HepG2 (cell line): ENCODE data around the gene CEP19. TPM values are rescaled to one million over a fixed set of nuclear protein-coding genes. Genes with fewer than 3 reads are reported as not detected.

Experiments used
- CHD4 ChIP-seq: fragments of 200-600 bp; sonication (generic); IDR thresholded peaks from 2 replicates; pipeline ENCODE4 v1.7.0; 2017; ENCODE audit warnings: mild to moderate bottlenecking, low read length, borderline replicate concordance
- DMAP1 ChIP-seq: IDR thresholded peaks from 2 replicates; pipeline ENCODE4 v1.6.1; 2016
- ELF3 ChIP-seq: IDR thresholded peaks from 2 replicates; pipeline ENCODE4 v1.6.1; 2016; ENCODE audit warnings: missing genetic modification reagents, missing compliant biosample characterization
- HNRNPK ChIP-seq: fragments of 200-400 bp; formaldehyde crosslinking; IDR thresholded peaks from 2 replicates; pipeline ENCODE4 v1.6.1; 2018; ENCODE audit warnings: low read length, low read depth, moderate library complexity, mild to moderate bottlenecking; ENCODE audit not compliant: poor library complexity, severe bottlenecking
- KDM5A ChIP-seq: fragments of 200-600 bp; sonication (generic); IDR thresholded peaks from 2 replicates; pipeline ENCODE4 v1.7.0; 2018; ENCODE audit warnings: antibody characterized with exemption, mild to moderate bottlenecking, low read length, borderline replicate concordance
- MED1 ChIP-seq: sonication (generic); formaldehyde crosslinking; IDR thresholded peaks from 2 replicates; pipeline ENCODE4 v1.4.0; 2020; ENCODE audit warnings: missing genetic modification reagents
- MEIS2 ChIP-seq: sonication (generic); formaldehyde crosslinking; IDR thresholded peaks from 2 replicates; pipeline ENCODE4 v1.9.0; 2021; ENCODE audit warnings: mild to moderate bottlenecking, missing genetic modification reagents
- RAD21 ChIP-seq: fragments of 450-650 bp; formaldehyde crosslinking; IDR thresholded peaks from 2 replicates; pipeline ENCODE4 v1.5.0; 2020; ENCODE audit warnings: mild to moderate bottlenecking
- SALL1 ChIP-seq: sonication (generic); formaldehyde crosslinking; IDR thresholded peaks from 2 replicates; pipeline ENCODE4 v1.8.0; 2022; ENCODE audit warnings: mild to moderate bottlenecking, missing genetic modification reagents
- SMAD9 ChIP-seq: sonication (generic); formaldehyde crosslinking; IDR thresholded peaks from 2 replicates; pipeline ENCODE4 v1.5.1; 2020; ENCODE audit warnings: mild to moderate bottlenecking, missing genetic modification reagents
- ZNF124 ChIP-seq: sonication (generic); formaldehyde crosslinking; IDR thresholded peaks from 2 replicates; pipeline ENCODE4 v1.4.0; 2020; ENCODE audit warnings: missing genetic modification reagents
- ZNF546 ChIP-seq: sonication (generic); formaldehyde crosslinking; conservative IDR thresholded peaks from 2 replicates; pipeline ENCODE4 v1.8.1; 2023; ENCODE audit warnings: mild to moderate bottlenecking, missing genetic modification reagents
- ZNF577 ChIP-seq: sonication (generic); formaldehyde crosslinking; IDR thresholded peaks from 2 replicates; pipeline ENCODE4 v1.4.0; 2020; ENCODE audit warnings: mild to moderate bottlenecking, low read depth, missing genetic modification reagents, borderline replicate concordance
- ZNF713 ChIP-seq: sonication (generic); formaldehyde crosslinking; IDR thresholded peaks from 2 replicates; pipeline ENCODE4 v1.4.0; 2020; ENCODE audit warnings: mild to moderate bottlenecking, missing genetic modification reagents
- ZNF761 ChIP-seq: sonication (generic); formaldehyde crosslinking; conservative IDR thresholded peaks from 2 replicates; pipeline ENCODE4 v1.4.0; 2020; ENCODE audit warnings: mild to moderate bottlenecking, missing genetic modification reagents
- polyA plus RNA-seq, 8 experiments: library from polyadenylated mRNA; depleted of rRNA in 3 of 8; stranded (reverse) in 7 of 8; unstranded in 1 of 8; fragments of >200 nt; fragmentation: Illumina TruSeq in 4 of 8; extraction: Trizol in 4 of 8; gene quantifications; 2 replicates each; pipeline versions ENCODE4 v1.2.1 to v1.2.3, GENCODE V29; 2011 to 2016; ENCODE audit warnings: low read depth in 4 of 8, missing spikeins in 1 of 8, mixed read lengths in 1 of 8; ENCODE audit not compliant: insufficient read depth in 1 of 8
- total RNA-seq, 5 experiments: library from RNA; depleted of rRNA; stranded (reverse); fragments of >200 nt; fragmentation: Illumina TruSeq; extraction: Trizol; gene quantifications; 2 replicates each; pipeline ENCODE4 v1.2.3, GENCODE V29; 2016; ENCODE audit warnings: low read depth in 1 of 5
- TF ChIP-seq, protein P1 (sequence below), 2 experiments: fragments of 450-650 bp in 1 of 2; sonication (generic) in 1 of 2; formaldehyde crosslinking in 1 of 2; IDR thresholded peaks; 2 replicates each; pipeline versions ENCODE4 v1.6.1 to v1.8.0; 2016 to 2022; ENCODE audit warnings: antibody characterized with exemption in 1 of 2, mild to moderate bottlenecking in 1 of 2, missing genetic modification reagents in 1 of 2
- TF ChIP-seq, protein P2 (sequence below): sonication (generic); formaldehyde crosslinking; IDR thresholded peaks from 2 replicates; pipeline ENCODE4 v1.8.0; 2023; ENCODE audit warnings: mild to moderate bottlenecking, missing genetic modification reagents

The CEP19 gene
- total and polyA plus RNA-seq, 2 of the 13 experiments (the other 11 are each of a cell fraction or from before 2014, with no cell fraction given), result 0.48 to 1.2 TPM

DNA sequence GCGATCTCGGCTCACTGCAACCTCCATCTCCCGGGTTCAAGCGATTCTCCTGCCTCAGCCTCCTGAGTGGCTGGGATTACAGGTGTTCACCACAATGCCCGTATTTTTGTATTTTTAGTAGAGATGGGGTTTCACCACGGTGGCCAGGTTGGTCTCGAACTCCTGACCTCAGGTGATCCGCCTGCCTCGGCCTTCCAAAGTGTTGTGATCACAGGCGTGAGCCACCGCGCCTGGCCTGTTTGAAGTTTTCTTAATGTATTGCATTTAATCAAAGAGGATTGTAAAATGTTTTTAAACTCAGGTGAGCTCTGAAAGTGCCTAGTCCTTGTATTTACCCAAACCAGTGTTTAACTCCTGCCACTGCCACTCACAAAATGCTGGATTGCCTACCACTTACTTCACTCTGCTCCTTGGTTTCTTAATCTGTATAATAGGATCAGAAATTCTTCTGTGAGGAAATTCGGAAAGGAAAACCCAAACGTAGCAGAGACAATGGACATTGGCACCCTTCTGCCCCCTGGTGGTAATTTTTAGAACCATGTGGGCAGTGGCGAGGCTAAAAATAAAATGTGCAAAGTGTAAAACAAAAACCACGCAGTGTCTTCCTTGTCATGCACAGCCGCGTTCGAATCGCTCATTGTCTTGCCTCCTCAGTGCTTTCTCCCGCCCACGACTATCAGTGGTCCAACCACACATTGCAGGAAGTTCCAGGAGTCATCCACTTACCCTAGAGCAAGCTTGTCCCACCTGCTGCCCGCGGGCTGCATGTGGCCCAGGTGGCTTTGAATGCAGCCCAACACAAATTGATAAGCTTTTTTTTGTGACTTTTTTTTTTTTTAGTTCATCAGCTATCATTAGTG lies 27.3 kb downstream of the CEP19 start (continued):
- TF ChIP-seq, protein P1, sequence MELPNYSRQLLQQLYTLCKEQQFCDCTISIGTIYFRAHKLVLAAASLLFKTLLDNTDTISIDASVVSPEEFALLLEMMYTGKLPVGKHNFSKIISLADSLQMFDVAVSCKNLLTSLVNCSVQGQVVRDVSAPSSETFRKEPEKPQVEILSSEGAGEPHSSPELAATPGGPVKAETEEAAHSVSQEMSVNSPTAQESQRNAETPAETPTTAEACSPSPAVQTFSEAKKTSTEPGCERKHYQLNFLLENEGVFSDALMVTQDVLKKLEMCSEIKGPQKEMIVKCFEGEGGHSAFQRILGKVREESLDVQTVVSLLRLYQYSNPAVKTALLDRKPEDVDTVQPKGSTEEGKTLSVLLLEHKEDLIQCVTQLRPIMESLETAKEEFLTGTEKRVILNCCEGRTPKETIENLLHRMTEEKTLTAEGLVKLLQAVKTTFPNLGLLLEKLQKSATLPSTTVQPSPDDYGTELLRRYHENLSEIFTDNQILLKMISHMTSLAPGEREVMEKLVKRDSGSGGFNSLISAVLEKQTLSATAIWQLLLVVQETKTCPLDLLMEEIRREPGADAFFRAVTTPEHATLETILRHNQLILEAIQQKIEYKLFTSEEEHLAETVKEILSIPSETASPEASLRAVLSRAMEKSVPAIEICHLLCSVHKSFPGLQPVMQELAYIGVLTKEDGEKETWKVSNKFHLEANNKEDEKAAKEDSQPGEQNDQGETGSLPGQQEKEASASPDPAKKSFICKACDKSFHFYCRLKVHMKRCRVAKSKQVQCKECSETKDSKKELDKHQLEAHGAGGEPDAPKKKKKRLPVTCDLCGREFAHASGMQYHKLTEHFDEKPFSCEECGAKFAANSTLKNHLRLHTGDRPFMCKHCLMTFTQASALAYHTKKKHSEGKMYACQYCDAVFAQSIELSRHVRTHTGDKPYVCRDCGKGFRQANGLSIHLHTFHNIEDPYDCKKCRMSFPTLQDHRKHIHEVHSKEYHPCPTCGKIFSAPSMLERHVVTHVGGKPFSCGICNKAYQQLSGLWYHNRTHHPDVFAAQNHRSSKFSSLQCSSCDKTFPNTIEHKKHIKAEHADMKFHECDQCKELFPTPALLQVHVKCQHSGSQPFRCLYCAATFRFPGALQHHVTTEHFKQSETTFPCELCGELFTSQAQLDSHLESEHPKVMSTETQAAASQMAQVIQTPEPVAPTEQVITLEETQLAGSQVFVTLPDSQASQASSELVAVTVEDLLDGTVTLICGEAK (IDR thresholded peaks at IDR 0.05), result no peak
- TF ChIP-seq, protein P1 (CRISPR knock-in tag; IDR thresholded peaks at IDR 0.05), result no peak
- TF ChIP-seq SALL1 (CRISPR knock-in tag) (peak; percentile 20; the same call in 1 of the 2 replicates), ZNF713 (no peak), MEIS2 (no peak), SMAD9 (CRISPR knock-in tag) (no peak), ELF3 (peak; percentile 21; the same call in 1 of the 2 replicates), HNRNPK (no peak), MED1 (CRISPR knock-in tag) (0 out of 2 replicates have a peak, but pooled peaks have one; percentile 17), ZNF124 (CRISPR knock-in tag) (no peak), CHD4 (no peak), DMAP1 (no peak), ZNF546 (no peak), ZNF761 (CRISPR knock-in tag) (no peak), KDM5A (no peak), RAD21 (CRISPR knock-in tag) (peak; percentile 67; the same call in 1 of the 2 replicates), ZNF577 (CRISPR knock-in tag) (no peak)
- TF ChIP-seq, protein P2, sequence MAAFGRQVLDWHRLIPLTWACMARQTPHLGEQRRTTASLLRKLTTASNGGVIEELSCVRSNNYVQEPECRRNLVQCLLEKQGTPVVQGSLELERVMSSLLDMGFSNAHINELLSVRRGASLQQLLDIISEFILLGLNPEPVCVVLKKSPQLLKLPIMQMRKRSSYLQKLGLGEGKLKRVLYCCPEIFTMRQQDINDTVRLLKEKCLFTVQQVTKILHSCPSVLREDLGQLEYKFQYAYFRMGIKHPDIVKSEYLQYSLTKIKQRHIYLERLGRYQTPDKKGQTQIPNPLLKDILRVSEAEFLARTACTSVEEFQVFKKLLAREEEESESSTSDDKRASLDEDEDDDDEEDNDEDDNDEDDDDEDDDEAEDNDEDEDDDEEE (CRISPR knock-in tag), result no peak
